Right lobe of liver (tissue), 6 donors: Measurements from ENCODE around the gene SLC5A4. TPM values are rescaled to one million over a fixed set of nuclear protein-coding genes. Genes with fewer than 3 reads are reported as not detected.

Experiments used
- ATAC-seq, 4 donors: fragments of 200-7000 bp; cut with Tn5 transposase; one replicate each; pipeline ENCODE4 v1.9.1; 2020; ENCODE audit warnings: mild to moderate bottlenecking in 4 of 4, moderate library complexity in 4 of 4
- DNase-seq, 3 donors: peaks; one replicate each; pipeline ENCODE4 v3.0.0-alpha.2; 2020
- H3K27ac ChIP-seq, 3 donors: fragments of 200-600 bp; one replicate each; pipeline ENCODE4 v1.8.0; 2022
- H3K27me3 ChIP-seq, 2 donors: fragments of 200-600 bp; one replicate each; pipeline ENCODE4 v1.8.0; 2022
- H3K36me3 ChIP-seq, 4 donors: fragments of 200-600 bp; sonication (generic) in 1 of 4; one replicate each; pipeline versions ENCODE4 v1.5.1 to v1.8.0; 2017 to 2022; ENCODE audit warnings: control low read depth in 1 of 4
- H3K4me1 ChIP-seq, 4 donors: fragments of 200-600 bp; sonication (generic) in 1 of 4; one replicate each; pipeline versions ENCODE4 v1.5.1 to v1.8.0; 2017 to 2022; ENCODE audit warnings: control low read depth in 1 of 4
- H3K4me3 ChIP-seq, 3 donors: fragments of 200-600 bp; one replicate each; pipeline ENCODE4 v1.8.0; 2022
- H3K9me3 ChIP-seq, 4 donors: fragments of 200-600 bp; sonication (generic) in 1 of 4; one replicate each; pipeline versions ENCODE4 v1.5.1 to v1.8.0; 2017 to 2022; ENCODE audit warnings: control low read depth in 1 of 4
- CTCF ChIP-seq, 4 donors: fragments of 200-600 bp in 3 of 4; fragments of 450-650 bp in 1 of 4; IDR thresholded peaks; one replicate each; pipeline versions ENCODE4 v1.5.1 to v1.8.0; 2016 to 2022; ENCODE audit warnings: antibody characterized with exemption in 4 of 4, mild to moderate bottlenecking in 2 of 4
- POLR2A ChIP-seq: fragments of 450-650 bp; IDR thresholded peaks from one replicate; pipeline ENCODE4 v1.6.1; 2017; ENCODE audit warnings: antibody characterized with exemption, mild to moderate bottlenecking
- WGBS: methylation state at CpG from one replicate; pipeline ENCODE4 v1.1.6; 2018; ENCODE audit warnings: low coverage, low lambda C conversion rate; ENCODE audit not compliant: insufficient coverage; ENCODE audit errors: missing lambda C conversion rate; 5-methylcytosine and 5-hydroxymethylcytosine counted together
- intact Hi-C, 2 donors: fragments of 100-400 bp; cut with DNase I; formaldehyde crosslinking; loops; one replicate each; pipeline versions ENCODE4 v1.11.2 to v1.14.1; 2022
- total RNA-seq, 6 experiments: library from RNA; depleted of rRNA in 2 of 6; stranded (reverse); fragments of >200 nt in 2 of 6; fragmentation: NEBNext Ultra II Directional in 3 of 6; extraction: Animal tissue kit (Norgen Biotek cat#: 25700) in 3 of 6; gene quantifications; one replicate each; pipeline versions ENCODE4 v1.1.0 to v1.2.4, GENCODE V29; 2016 to 2023
- donor health status: DM: no; HTN: yes; CAD: no.
- donor health status: DM: no; HTN: no; CAD: no.
- donor health status: DM: no; HTN: no; CAD: no.
- donor health status: DM: no; HTN: yes; CAD: no.
- donor health status: DM: no; HTN: yes; CAD: no.

The SLC5A4 gene
- total RNA-seq, 6 experiments from 2014 or later: 0.11 to 0.20 (median 0.16) TPM; not detected in 2

- Histone ChIP-seq H3K4me3 (no peak overlapping the region), H3K9me3 (no peaks in the 10 kb centered on the region), H3K36me3 (no peaks in the 10 kb centered on the region), H3K27me3 (no peaks in the 10 kb centered on the region), H3K4me1 (no peaks in the 10 kb centered on the region), H3K27ac (no peak overlapping the region)
- TF ChIP-seq POLR2A (no peak), CTCF (IDR thresholded peaks at IDR 0.05) (no peak)
- DNase-seq: no peak
- no peak for ATAC-seq
- 72% methylated on average over 2 of the region's 2 CpGs for WGBS
- intact Hi-C loops: no loop called here
Measured at GRCh38 chr22:32217465-32217864, 37.7 kb downstream of the SLC5A4 start.

GRCh38 chr22:32216911-32217310 is 38.2 kb downstream of the SLC5A4 start:
- WGBS: 65% methylated on average over 8 of the region's 10 CpGs
- Histone ChIP-seq H3K9me3 (no peaks in the 10 kb centered on the region), H3K27ac (no peak overlapping the region), H3K36me3 (no peaks in the 10 kb centered on the region), H3K27me3 (no peaks in the 10 kb centered on the region), H3K4me3 (no peak overlapping the region), H3K4me1 (no peaks in the 10 kb centered on the region)
- ATAC-seq (no peak), DNase-seq (no peak)
- intact Hi-C loops: no loop called here
- TF ChIP-seq POLR2A: no peak
- no peak for TF ChIP-seq CTCF (IDR thresholded peaks at IDR 0.05)

GRCh38 chr22:32211011-32211410 is 44.1 kb downstream of the SLC5A4 start:
- no peak overlapping the region for H3K4me3 ChIP-seq
- no peak for DNase-seq
- H3K27me3 ChIP-seq: no peaks in the 10 kb centered on the region
- WGBS: 56% methylated on average over 6 of the region's 7 CpGs
- H3K36me3 ChIP-seq: no peaks in the 10 kb centered on the region
- no peak overlapping the region for H3K27ac ChIP-seq
- intact Hi-C loops: no loop called here
- no peak for ATAC-seq
- no peaks in the 10 kb centered on the region for H3K4me1 ChIP-seq
- no peak for TF ChIP-seq POLR2A
- TF ChIP-seq CTCF (IDR thresholded peaks at IDR 0.05): no peak
- H3K9me3 ChIP-seq: no peaks in the 10 kb centered on the region

GRCh38 chr22:32208681-32209080 is 46.5 kb downstream of the SLC5A4 start:
- H3K36me3 ChIP-seq: no peaks in the 10 kb centered on the region
- WGBS: 80% methylated on average over 2 of the region's 3 CpGs
- no peak overlapping the region for H3K27ac ChIP-seq
- TF ChIP-seq CTCF (IDR thresholded peaks at IDR 0.05): no peak
- TF ChIP-seq POLR2A: no peak
- no peaks in the 10 kb centered on the region for H3K27me3 ChIP-seq
- H3K9me3 ChIP-seq: no peaks in the 10 kb centered on the region
- no peak overlapping the region for H3K4me3 ChIP-seq
- H3K4me1 ChIP-seq: no peaks in the 10 kb centered on the region
- DNase-seq (no peak), ATAC-seq (no peak)
- intact Hi-C loops: loop anchor here in 1 of 2 donors (10.0 kb wide), 1 partner anchor 56 kb away; no protein-coding TSS in a partner anchor
